Endothelial cell of umbilical vein (primary cell): Measurements from ENCODE around the gene SPATA45. TPM values are rescaled to one million over a fixed set of nuclear protein-coding genes. Genes with fewer than 3 reads are reported as not detected.

Experiments used
- BruUV-seq: library from RNA; stranded (reverse); fragments of 400-500 nt; replicated peaks from 2 replicates; lab custom pipeline; 2021; lab: Mats Ljungman, UMichigan
- CTCF ChIA-PET: fragments of 300-600, 350-600 bp; sonication (Branson Sonifier 250); formaldehyde crosslinking; loops from one replicate; lab custom pipeline; 2021; ENCODE audit warnings: antibody characterized with exemption, inconsistent platforms; lab: Charles Lee
- POLR2A ChIA-PET: fragments of 300-600, 350-600 bp; sonication (Branson Sonifier 250); formaldehyde crosslinking; loops from one replicate; lab custom pipeline; 2021; ENCODE audit warnings: antibody characterized with exemption, inconsistent platforms; lab: Charles Lee
- DNase-seq: peaks from one replicate; pipeline ENCODE4 v3.0.0-alpha.2; 2011; ENCODE audit warnings: low read depth, low spot score
- FAIRE-seq: peaks from 2 replicates; lab custom pipeline; 2011; peaks lifted over from hg19 to GRCh38; lab: Jason Lieb, UNC
- H2AFZ ChIP-seq: 2 replicates; pipeline ENCODE4 v1.6.0; 2012; ENCODE audit warnings: low read depth, low read length, control low read depth, inconsistent platforms
- H3K27ac ChIP-seq: 2 replicates; pipeline ENCODE4 v1.5.1; 2011; ENCODE audit warnings: low read depth, mild to moderate bottlenecking, control low read depth, low read length, moderate library complexity; ENCODE audit not compliant: insufficient read depth
- H3K27me3 ChIP-seq, 2 experiments: 2 replicates each; pipeline versions ENCODE4 v1.6.0 to v1.6.1; 2011; ENCODE audit warnings: low read length in 2 of 2, mixed read lengths in 1 of 2; ENCODE audit not compliant: control insufficient read depth in 2 of 2, insufficient read depth in 2 of 2
- H3K36me3 ChIP-seq, 2 experiments: 2 replicates in 1 of 2; 3 replicates in 1 of 2; pipeline ENCODE4 v1.5.1; 2011; ENCODE audit warnings: low read length in 2 of 2, mild to moderate bottlenecking in 1 of 2, moderate library complexity in 1 of 2; ENCODE audit not compliant: control insufficient read depth in 2 of 2, insufficient read depth in 2 of 2; ENCODE audit errors: extremely low read depth in 1 of 2
- H3K4me1 ChIP-seq: 3 replicates; pipeline ENCODE4 v1.5.1; 2011; ENCODE audit warnings: mild to moderate bottlenecking, low read length; ENCODE audit not compliant: control insufficient read depth, insufficient read depth; ENCODE audit errors: extremely low read depth
- H3K4me2 ChIP-seq: 2 replicates; pipeline ENCODE4 v1.6.1; 2011; ENCODE audit warnings: low read length, control low read depth, mixed read lengths; ENCODE audit not compliant: insufficient read depth
- H3K4me3 ChIP-seq, 3 experiments: fragments of 200-600 bp in 1 of 3; sonication (generic), shearing (Covaris generic) in 1 of 3; replicated peaks in 1 of 3; 2 replicates each; pipeline ENCODE4 v1.5.1; 2011 to 2016; ENCODE audit warnings: control low read depth in 3 of 3, low read length in 3 of 3, mild to moderate bottlenecking in 2 of 3, inconsistent platforms in 1 of 3, low read depth in 1 of 3, moderate library complexity in 1 of 3; ENCODE audit not compliant: insufficient read depth in 1 of 3
- H3K79me2 ChIP-seq: 2 replicates; pipeline ENCODE4 v1.6.0; 2012; ENCODE audit warnings: low read length, inconsistent platforms; ENCODE audit not compliant: control insufficient read depth, insufficient read depth
- H3K9ac ChIP-seq: replicated peaks from 2 replicates; pipeline ENCODE3; 2011; ENCODE audit warnings: low read length, control low read depth; ENCODE audit not compliant: insufficient read depth; ENCODE audit errors: extremely low read depth
- H3K9me1 ChIP-seq: replicated peaks from 3 replicates; pipeline ENCODE4 v1.6.0; 2011; ENCODE audit warnings: mild to moderate bottlenecking, low read length; ENCODE audit not compliant: control insufficient read depth, insufficient read depth; ENCODE audit errors: extremely low read depth
- H3K9me3 ChIP-seq: replicated peaks from 2 replicates; pipeline ENCODE4 v1.5.1; 2012; ENCODE audit warnings: low read length, inconsistent platforms; ENCODE audit not compliant: control insufficient read depth, insufficient read depth
- H4K20me1 ChIP-seq: replicated peaks from 2 replicates; pipeline ENCODE3; 2011; ENCODE audit warnings: mild to moderate bottlenecking, low read length; ENCODE audit not compliant: control insufficient read depth, insufficient read depth; ENCODE audit errors: extremely low read depth
- CTCF ChIP-seq, 2 donors: IDR thresholded peaks; 1 replicate in 1 of 2; 2 replicates in 1 of 2; pipeline ENCODE4 v1.5.1; 2011; ENCODE audit warnings: low read length in 2 of 2, mild to moderate bottlenecking in 2 of 2, moderate library complexity in 2 of 2, control low read depth in 1 of 2, inconsistent platforms in 1 of 2, low read depth in 1 of 2; ENCODE audit not compliant: insufficient read depth in 1 of 2; ENCODE audit errors: extremely low read depth in 1 of 2
- EZH2 ChIP-seq: IDR thresholded peaks from 2 replicates; pipeline ENCODE4 v1.6.1; 2012; ENCODE audit warnings: borderline replicate concordance, low read depth, mild to moderate bottlenecking, moderate library complexity, low read length, inconsistent platforms; ENCODE audit not compliant: severe bottlenecking
- FOS ChIP-seq: IDR thresholded peaks from 2 replicates; pipeline ENCODE4 v1.6.1; 2011; ENCODE audit warnings: mild to moderate bottlenecking, low read length, moderate library complexity, borderline replicate concordance; ENCODE audit not compliant: insufficient read depth
- GATA2 ChIP-seq: IDR thresholded peaks from 2 replicates; pipeline ENCODE4 v1.7.0; 2011; ENCODE audit warnings: low read depth, mild to moderate bottlenecking, moderate library complexity, mixed read lengths, low read length; ENCODE audit not compliant: insufficient read length, insufficient read depth
- MAX ChIP-seq: IDR thresholded peaks from 2 replicates; pipeline ENCODE4 v1.6.1; 2011; ENCODE audit not compliant: insufficient read depth, insufficient read length
- MYC ChIP-seq: IDR thresholded peaks from one replicate; pipeline ENCODE4 v1.6.1; 2011; ENCODE audit warnings: mild to moderate bottlenecking, low read depth, low read length
- POLR2A ChIP-seq: IDR thresholded peaks from 2 replicates; pipeline ENCODE4 v1.6.1; 2012; ENCODE audit warnings: low read depth, mild to moderate bottlenecking, control low read depth, low read length
- POLR2AphosphoS5 ChIP-seq: IDR thresholded peaks from 2 replicates; pipeline ENCODE4 v1.6.1; 2012; ENCODE audit warnings: low read depth, mild to moderate bottlenecking, control low read depth, low read length, moderate library complexity; ENCODE audit not compliant: insufficient read depth
- dilution Hi-C: fragments of 300-500 bp; cut with MboI; formaldehyde crosslinking; loops from one replicate; pipeline ENCODE4 v1.15.0; 2019; ENCODE audit warnings: low sequenced_read_pairs; ENCODE audit not compliant: extremely low pct_ligation_motif_present
- intact Hi-C: fragments of 100-400 bp; cut with micrococcal nuclease; formaldehyde crosslinking; loops from one replicate; pipeline ENCODE4 v1.10.0; 2022
- polyA plus RNA-seq, 4 experiments: library from polyadenylated mRNA; depleted of rRNA in 3 of 4; stranded (reverse) in 3 of 4; unstranded in 1 of 4; fragments of >200 nt; gene quantifications; 2 replicates each; pipeline versions ENCODE4 v1.2.1 to v1.2.3, GENCODE V29; 2011 to 2012; ENCODE audit warnings: missing spikeins in 1 of 4
- total RNA-seq: library from RNA; stranded (reverse); gene quantifications from 2 replicates; pipeline ENCODE4 v1.2.3, GENCODE V29; 2021

The SPATA45 gene
- total and polyA plus RNA-seq, 2 donors (not counting 3 experiments of a cell fraction or from before 2014, with no cell fraction given): not detected

- FAIRE-seq (no peak), DNase-seq (no peak)
- Histone ChIP-seq H3K4me3 (no peak overlapping the region), H3K27ac (no peak overlapping the region), H3K79me2 (no peaks in the 10 kb centered on the region), H3K9me1 (no peaks in the 10 kb centered on the region), H3K36me3 (peaks cover under 1 to 2% of the 10 kb centered on the region in 2 experiments), H3K9me3 (no peaks in the 10 kb centered on the region), H3K4me1 (no peaks in the 10 kb centered on the region), H2AFZ (no peak overlapping the region), H4K20me1 (no peaks in the 10 kb centered on the region), H3K4me2 (no peak overlapping the region), H3K9ac (no peak overlapping the region), H3K27me3 (no peaks in the 10 kb centered on the region)
- ChIA-PET CTCF (no interaction called here), POLR2A (no interaction called here)
- intact Hi-C loops: no loop called here
- TF ChIP-seq MAX (no peak), POLR2AphosphoS5 (no peak), POLR2A (no peak), CTCF (IDR thresholded peaks at IDR 0.05; ENCODE audit: extremely low read depth in 1 of 2, insufficient read depth in 1 of 2, low read depth in 1 of 2, low read length in 2 of 2) (no peak), EZH2 (no peak), MYC (no peak), FOS (no peak), GATA2 (no peak)
- no TSS peak for BruUV-seq
- dilution Hi-C loops: no loop called here
Observed at GRCh38 chr1:212884592-212884991, 37.1 kb upstream of the SPATA45 start.
